A549 treated with AZD2906 at 1 μM for 4 hours (cell line): Measurements from ENCODE around the gene MMP17. TPM values are rescaled to one million over a fixed set of nuclear protein-coding genes. Genes with fewer than 3 reads are reported as not detected.

Source experiments
- total RNA-seq: library from RNA; stranded (reverse); fragments of 200-300 nt; extraction: Qiagen RNA extraction; gene quantifications from 5 replicates; pipeline ENCODE4 v1.2.3, GENCODE V29; 2022

MMP17 gene
- total RNA-seq = 8.1 to 12.1 TPM (median 10.5 TPM) in 5 replicates

GRCh38 chr12:131827961-131828534 is at the start of gene MMP17:
TSS of gene MMP17 (plus strand) at chr12:131828393. CDS start at chr12:131828495, 102 bp downstream.

GRCh38 chr12:131894313-131894860 is 66.2 kb downstream of the MMP17 start, which contains the start of gene ULK1:
TSS of gene ULK1 (plus strand) at chr12:131894622. CDS start at chr12:131895002, 380 bp downstream.

Other genes starting within 250 kb of the MMP17 start
- gene SFSWAP, start 117.3 kb upstream of the MMP17 start, total RNA-seq = 25.5 to 31.0 TPM (median 29.7 TPM) in 5 replicates
- 20.4 to 31.7 TPM (median 27.0 TPM) in 5 replicates for gene ULK1, start 66.2 kb downstream of the MMP17 start, total RNA-seq
- 48.3 to 84.3 TPM (median 75.2 TPM) in 5 replicates for gene PUS1, start 100.9 kb downstream of the MMP17 start, total RNA-seq
- gene EP400, start 121.5 kb downstream of the MMP17 start, total RNA-seq = 22.3 to 25.3 TPM (median 23.2 TPM) in 5 replicates